Sigmoid colon (tissue), 4 donors: ENCODE data around the gene OPCML.

ENCODE experiments used
- EP300 ChIP-seq, 4 donors: sonication (generic); formaldehyde crosslinking; IDR thresholded peaks; one replicate each; pipeline ENCODE4 v1.6.1; 2017; ENCODE audit warnings: antibody characterized with exemption in 4 of 4
- POLR2A ChIP-seq, 2 donors: fragments of 450-650 bp; IDR thresholded peaks; one replicate each; pipeline ENCODE4 v1.6.1; 2016; ENCODE audit warnings: antibody characterized with exemption in 2 of 2, mild to moderate bottlenecking in 2 of 2, moderate library complexity in 2 of 2
- TF ChIP-seq, protein P1 (sequence below), 4 experiments: fragments of 450-650 bp in 3 of 4; fragments of 200-600 bp in 1 of 4; IDR thresholded peaks; one replicate each; pipeline ENCODE4 v1.5.1; 2016 to 2019; ENCODE audit warnings: antibody characterized with exemption in 4 of 4, mild to moderate bottlenecking in 3 of 4, moderate library complexity in 2 of 4

GRCh38 chr11:133227632-133228111, 304.6 kb downstream of the OPCML start:
- TF ChIP-seq, protein P1, sequence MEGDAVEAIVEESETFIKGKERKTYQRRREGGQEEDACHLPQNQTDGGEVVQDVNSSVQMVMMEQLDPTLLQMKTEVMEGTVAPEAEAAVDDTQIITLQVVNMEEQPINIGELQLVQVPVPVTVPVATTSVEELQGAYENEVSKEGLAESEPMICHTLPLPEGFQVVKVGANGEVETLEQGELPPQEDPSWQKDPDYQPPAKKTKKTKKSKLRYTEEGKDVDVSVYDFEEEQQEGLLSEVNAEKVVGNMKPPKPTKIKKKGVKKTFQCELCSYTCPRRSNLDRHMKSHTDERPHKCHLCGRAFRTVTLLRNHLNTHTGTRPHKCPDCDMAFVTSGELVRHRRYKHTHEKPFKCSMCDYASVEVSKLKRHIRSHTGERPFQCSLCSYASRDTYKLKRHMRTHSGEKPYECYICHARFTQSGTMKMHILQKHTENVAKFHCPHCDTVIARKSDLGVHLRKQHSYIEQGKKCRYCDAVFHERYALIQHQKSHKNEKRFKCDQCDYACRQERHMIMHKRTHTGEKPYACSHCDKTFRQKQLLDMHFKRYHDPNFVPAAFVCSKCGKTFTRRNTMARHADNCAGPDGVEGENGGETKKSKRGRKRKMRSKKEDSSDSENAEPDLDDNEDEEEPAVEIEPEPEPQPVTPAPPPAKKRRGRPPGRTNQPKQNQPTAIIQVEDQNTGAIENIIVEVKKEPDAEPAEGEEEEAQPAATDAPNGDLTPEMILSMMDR (IDR thresholded peaks at IDR 0.05): no peak
- no peak for TF ChIP-seq EP300 (IDR thresholded peaks at IDR 0.05)
- no peak for TF ChIP-seq POLR2A (IDR thresholded peaks at IDR 0.05)
